Psoas muscle (tissue), 8 donors: ENCODE data around the gene ZEB2. TPM values are rescaled to one million over a fixed set of nuclear protein-coding genes. Genes with fewer than 3 reads are reported as not detected.

Experiments
- ATAC-seq, 4 donors: fragments of 200-7000 bp; cut with Tn5 transposase; one replicate each; pipeline ENCODE4 v1.9.1; 2020; ENCODE audit warnings: moderate library complexity in 3 of 4, mild to moderate bottlenecking in 2 of 4
- DNase-seq, 2 donors: peaks; one replicate each; pipeline ENCODE4 v3.0.0-alpha.2; 2020
- H3K27ac ChIP-seq: fragments of 200-600 bp; one replicate; pipeline ENCODE4 v1.8.0; 2022
- H3K27me3 ChIP-seq, 3 donors: fragments of 200-600 bp in 1 of 3; one replicate each; pipeline versions ENCODE4 v1.6.1 to v1.8.0; 2013 to 2022; ENCODE audit warnings: low read length in 2 of 3, mild to moderate bottlenecking in 2 of 3, moderate library complexity in 1 of 3; ENCODE audit not compliant: insufficient read depth in 3 of 3
- H3K36me3 ChIP-seq, 2 donors: fragments of 200-600 bp in 1 of 2; one replicate each; pipeline versions ENCODE4 v1.6.1 to v1.8.0; 2013 to 2022; ENCODE audit warnings: low read depth in 1 of 2, mild to moderate bottlenecking in 1 of 2, moderate library complexity in 1 of 2; ENCODE audit not compliant: insufficient read depth in 1 of 2
- H3K4me1 ChIP-seq: fragments of 200-600 bp; one replicate; pipeline ENCODE4 v1.8.0; 2022
- H3K4me3 ChIP-seq: fragments of 200-600 bp; one replicate; pipeline ENCODE4 v1.8.0; 2022; ENCODE audit warnings: mild to moderate bottlenecking
- H3K9me3 ChIP-seq: fragments of 200-600 bp; one replicate; pipeline ENCODE4 v1.8.0; 2022
- CTCF ChIP-seq: fragments of 200-600 bp; IDR thresholded peaks from one replicate; pipeline ENCODE4 v1.8.0; 2022; ENCODE audit warnings: antibody characterized with exemption
- WGBS, 3 donors: extraction: QIAGEN DNeasy Blood & Tissue Kit; methylation state at CpG; one replicate each; pipeline versions ENCODE4 v1.1.6 to v1.1.7; 2013; 5-methylcytosine and 5-hydroxymethylcytosine counted together
- intact Hi-C, 2 donors: fragments of 100-400 bp; cut with DNase I; formaldehyde crosslinking; loops; one replicate each; pipeline versions ENCODE4 v1.11.0 to v1.14.2; 2022
- polyA plus RNA-seq, 3 donors: library from polyadenylated mRNA; stranded (reverse); fragments of 200-250 nt; gene quantifications; one replicate each; pipeline ENCODE4 v1.2.3, GENCODE V29; 2013
- total RNA-seq, 4 donors: library from RNA; stranded (reverse); fragmentation: NEBNext Ultra II Directional in 2 of 4; extraction: Animal tissue kit (Norgen Biotek cat#: 25700) in 2 of 4; gene quantifications; one replicate each; pipeline versions ENCODE4 v1.2.1 to v1.2.4, GENCODE V29; 2021 to 2023
- donor health status: healthy with polysubstance abuse.
- donor health status: DM: no; HTN: no; CAD: no; lungs with moderate emphysema.
- donor health status: Bipolar disorder and iron deficiency.
- donor health status: healthy.
- donor health status: DM: yes; HTN: yes; CAD: no.
- donor health status: DM: no; HTN: no; CAD: no.
- donor health status: DM: no; HTN: no; CAD: no.
- donor health status: DM: yes; HTN: yes; CAD: no.

ZEB2 gene
- total and polyA plus RNA-seq, 7 donors = 11.6 to 48.7 (median 23.3) TPM

GRCh38 chr2:144385381-144385780 lies 134.5 kb downstream of the ZEB2 start:
- DNase-seq = no peak
- WGBS, 3 donors = 92 to 100% (median 93%) methylated on average over 1 of the region's 1 CpG
- Histone ChIP-seq H3K4me3 (no peak overlapping the region), H3K4me1 (peaks cover 3% of the 10 kb centered on the region), H3K27me3 (no peaks in the 10 kb centered on the region), H3K9me3 (no peaks in the 10 kb centered on the region), H3K36me3 (peaks cover 0 to 25% of the 10 kb centered on the region in 2 donors), H3K27ac (no peak overlapping the region)
- no peak for ATAC-seq
- TF ChIP-seq CTCF = no peak
- intact Hi-C loops = no loop called here

DNA sequence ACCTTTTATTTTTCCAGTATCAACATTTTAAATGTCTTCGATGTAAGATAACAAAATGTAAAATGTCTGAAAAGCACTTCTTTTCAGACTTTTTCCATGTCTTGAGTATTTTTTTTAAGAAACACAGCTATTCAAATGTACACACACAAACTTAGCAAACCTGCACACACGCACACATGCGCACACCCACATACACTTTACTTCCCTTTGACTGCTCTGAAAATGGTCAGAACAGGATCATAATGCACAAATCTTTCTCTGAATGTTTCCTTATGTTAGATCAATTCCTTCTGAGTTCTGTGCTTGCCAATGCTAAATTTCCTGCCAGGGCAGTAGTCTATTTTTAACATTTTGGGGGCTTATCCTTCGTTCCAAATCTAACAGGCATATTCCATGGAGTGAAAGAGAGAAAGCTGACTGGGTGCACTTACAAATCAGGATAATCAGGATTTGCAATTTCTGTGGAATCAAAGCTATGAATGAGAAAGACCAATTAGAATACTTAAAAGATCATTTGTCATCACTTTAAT lies 136.3 kb downstream of the ZEB2 start:
- Histone ChIP-seq H3K4me3 (no peak overlapping the region), H3K27ac (no peak overlapping the region), H3K4me1 (peaks cover 9% of the 10 kb centered on the region), H3K36me3 (peaks cover 0 to 10% of the 10 kb centered on the region in 2 donors), H3K9me3 (no peaks in the 10 kb centered on the region), H3K27me3 (no peaks in the 10 kb centered on the region)
- ATAC-seq (no peak), DNase-seq (no peak)
- 68 to 79% (median 72%) methylated on average over 4 of the region's 4 CpGs for WGBS, 3 donors
- no peak for TF ChIP-seq CTCF
- intact Hi-C loops = no loop called here

DNA sequence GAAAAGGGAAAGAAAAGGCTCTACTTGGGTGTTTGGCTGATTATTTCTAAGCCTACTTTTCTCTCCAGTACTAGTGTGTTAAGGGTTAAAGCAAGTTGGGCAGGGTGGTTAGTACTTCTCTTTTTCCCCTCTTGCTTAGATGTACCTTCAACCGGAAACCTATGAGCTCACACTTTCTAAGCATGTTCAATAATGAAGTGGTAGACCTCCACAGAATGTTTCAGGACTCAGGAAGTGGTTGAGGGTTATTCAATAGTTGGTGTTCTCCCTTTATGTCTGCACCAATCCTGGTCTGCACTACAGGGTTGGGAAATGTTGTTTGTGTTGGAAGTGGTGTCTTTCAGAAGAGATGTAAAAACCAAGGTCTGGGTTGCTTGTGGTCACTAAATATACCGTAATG lies 137.1 kb downstream of the ZEB2 start:
- no peaks in the 10 kb centered on the region for H3K27me3 ChIP-seq
- TF ChIP-seq CTCF = no peak
- ATAC-seq (peak in 2 of 4 donors; percentile 46 to 47), DNase-seq (no peak)
- H3K36me3 ChIP-seq = peaks cover 0 to 2% of the 10 kb centered on the region in 2 donors
- H3K27ac ChIP-seq = no peak overlapping the region
- H3K9me3 ChIP-seq = no peaks in the 10 kb centered on the region
- peaks cover 9% of the 10 kb centered on the region for H3K4me1 ChIP-seq
- no peak overlapping the region for H3K4me3 ChIP-seq
- intact Hi-C loops = no loop called here
- 79 to 87% (median 85%) methylated on average over 2 of the region's 2 CpGs for WGBS, 3 donors

- no peak overlapping the region for H3K4me3 ChIP-seq
- peaks cover 9% of the 10 kb centered on the region for H3K4me1 ChIP-seq
- no peak for TF ChIP-seq CTCF
- no peaks in the 10 kb centered on the region for H3K9me3 ChIP-seq
- H3K27ac ChIP-seq = no peak overlapping the region
- 61 to 79% (median 65%) methylated on average over 2 of the region's 2 CpGs for WGBS, 3 donors
- ATAC-seq (no peak), DNase-seq (no peak)
- peaks cover 0 to 2% of the 10 kb centered on the region in 2 donors for H3K36me3 ChIP-seq
- intact Hi-C loops = no loop called here
- no peaks in the 10 kb centered on the region for H3K27me3 ChIP-seq
Measured at GRCh38 chr2:144381716-144382115, 138.2 kb downstream of the ZEB2 start.

DNA sequence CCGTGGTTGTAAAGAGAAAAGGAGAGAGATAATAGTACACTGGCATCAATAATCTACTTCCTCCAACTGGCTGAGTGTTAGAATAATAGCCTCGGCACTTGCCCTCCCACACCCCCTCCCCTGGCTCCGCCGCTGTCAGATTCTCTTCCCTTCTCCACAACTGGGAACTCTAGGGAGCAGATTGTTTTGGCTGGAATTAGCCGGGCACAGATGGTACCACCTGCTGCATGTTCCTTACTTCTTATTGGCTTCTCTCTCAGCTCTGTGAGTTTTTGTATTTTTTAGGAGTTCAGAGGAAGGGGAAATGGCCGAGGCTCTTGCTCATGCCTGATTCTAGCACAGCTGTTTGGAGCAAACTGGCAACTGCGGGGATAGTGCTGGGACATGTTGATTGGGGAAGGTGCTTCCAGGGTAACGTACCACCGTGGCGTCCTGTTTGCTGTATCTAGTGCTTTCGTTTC lies 140.0 kb downstream of the ZEB2 start:
- H3K27ac ChIP-seq = no peak overlapping the region
- H3K4me3 ChIP-seq = peak overlapping the region; percentile 52
- 14 to 28% (median 19%) methylated on average over 11 of the region's 11 CpGs for WGBS, 3 donors
- peak in 1 of 2 donors; percentile 39 for DNase-seq
- no peak for TF ChIP-seq CTCF
- ATAC-seq = peak; percentile 56 to 80 (median 64)
- H3K4me1 ChIP-seq = peaks cover 9% of the 10 kb centered on the region
- H3K27me3 ChIP-seq = no peaks in the 10 kb centered on the region
- intact Hi-C loops = loop anchor here in 1 of 2 donors (5.0 kb wide), 1 partner anchor 48 kb away; a partner anchor contains a TSS
- H3K9me3 ChIP-seq = no peaks in the 10 kb centered on the region
- no peaks in the 10 kb centered on the region for H3K36me3 ChIP-seq
